Naive B cell (primary cell): ENCODE results near the gene HSPA8. TPM values are rescaled to one million over a fixed set of nuclear protein-coding genes. Genes with fewer than 3 reads are reported as not detected.

ENCODE experiments used
- ATAC-seq, 2 donors: fragments of 150-1000 bp; cut with Tn5 transposase; 2 replicates each; pipeline ENCODE4 v1.10.0; 2021; ENCODE audit warnings: low read depth in 2 of 2, mild to moderate bottlenecking in 2 of 2, moderate library complexity in 2 of 2
- DNase-seq: peaks from one replicate; pipeline ENCODE4 v3.0.0; 2022
- H3K27ac Mint-ChIP-seq, 6 donors: one replicate each; pipeline ENCODE4 v1.8.0; 2020 to 2022; ENCODE audit warnings: mild to moderate bottlenecking in 6 of 6, mixed read lengths in 6 of 6, moderate library complexity in 5 of 6, inconsistent platforms in 2 of 6
- H3K27me3 Mint-ChIP-seq, 3 donors: one replicate each; pipeline ENCODE4 v1.8.0; 2021 to 2022; ENCODE audit warnings: mixed read lengths in 3 of 3, mild to moderate bottlenecking in 1 of 3
- H3K36me3 Mint-ChIP-seq, 2 donors: one replicate each; pipeline ENCODE4 v1.8.0; 2020 to 2022; ENCODE audit warnings: mixed read lengths in 2 of 2, inconsistent platforms in 1 of 2, mild to moderate bottlenecking in 1 of 2
- H3K4me1 Mint-ChIP-seq, 3 donors: one replicate each; pipeline ENCODE4 v1.8.0; 2020 to 2022; ENCODE audit warnings: mixed read lengths in 3 of 3, inconsistent platforms in 1 of 3, mild to moderate bottlenecking in 1 of 3, moderate library complexity in 1 of 3
- H3K4me3 Mint-ChIP-seq, 8 donors: one replicate each; pipeline ENCODE4 v1.8.0; 2020 to 2022; ENCODE audit warnings: mild to moderate bottlenecking in 8 of 8, mixed read lengths in 8 of 8, moderate library complexity in 8 of 8, inconsistent platforms in 2 of 8
- H3K9me3 Mint-ChIP-seq, 7 donors: one replicate each; pipeline ENCODE4 v1.8.0; 2020 to 2022; ENCODE audit warnings: mixed read lengths in 7 of 7, mild to moderate bottlenecking in 5 of 7, inconsistent platforms in 2 of 7, moderate library complexity in 1 of 7
- polyA plus RNA-seq, 6 donors: library from polyadenylated mRNA; unstranded; fragments of 300-500 nt; fragmentation: Illumina TruSeq; gene quantifications; one replicate each; pipeline ENCODE4 v1.2.3, GENCODE V29; 2021; ENCODE audit warnings: low read depth in 6 of 6

Gene HSPA8
- polyA plus RNA-seq, 6 donors from 2014 or later, result 390 to 727 (median 594) TPM

DNA sequence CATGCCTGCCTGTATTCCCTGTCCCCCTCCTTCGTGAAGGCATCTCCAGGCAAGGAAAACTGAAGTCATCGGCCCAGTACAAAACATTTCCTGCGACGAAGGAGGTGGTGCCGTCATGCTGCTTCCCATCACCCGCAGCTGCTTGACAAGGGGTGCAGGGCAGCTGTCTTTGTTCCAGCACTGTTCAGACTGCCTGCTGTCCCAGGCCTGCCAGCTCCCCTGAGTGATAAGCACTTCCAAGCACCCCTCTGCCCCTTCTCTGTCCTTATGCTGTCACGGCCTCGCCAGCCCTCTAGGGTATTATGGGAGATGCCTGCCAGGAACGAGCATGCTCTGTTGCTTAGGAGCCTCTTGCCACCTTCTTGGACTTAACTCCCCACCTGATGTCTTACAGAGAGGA, 43.2 kb downstream of the HSPA8 start:
- Mint-ChIP-seq H3K4me1 (peaks cover 9 to 11% (median 9%) of the 10 kb centered on the region in 3 donors), H3K9me3 (no peaks in the 10 kb centered on the region), H3K27ac (peak overlapping the region in 2 of 6 donors; percentile 33 to 78), H3K4me3 (no peak overlapping the region), H3K27me3 (peaks cover 8 to 13% (median 10%) of the 10 kb centered on the region in 3 donors), H3K36me3 (no peaks in the 10 kb centered on the region)
- DNase-seq, result no peak
- ATAC-seq, result no peak

DNA sequence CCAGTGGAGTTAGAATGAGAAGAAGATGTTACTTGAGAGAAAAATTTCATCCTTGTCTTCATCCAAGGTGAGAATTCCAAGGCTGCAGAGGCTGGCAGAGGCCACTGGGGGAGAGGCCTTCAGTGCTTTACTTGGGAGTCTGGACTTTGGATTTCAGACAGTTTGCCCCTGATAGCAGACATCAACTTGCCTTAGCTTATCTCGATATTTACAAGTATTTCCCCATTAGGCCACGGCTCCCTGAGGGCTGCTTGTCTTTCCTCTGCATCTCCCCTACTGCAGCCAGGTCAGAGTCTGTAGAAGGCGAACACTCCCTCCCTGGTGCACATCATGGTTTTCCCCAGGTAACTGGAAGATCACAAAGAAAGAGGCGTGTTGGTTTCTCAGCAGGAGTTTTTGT, 50.4 kb downstream of the HSPA8 start:
- H3K36me3 Mint-ChIP-seq, result no peaks in the 10 kb centered on the region
- no peak for DNase-seq
- H3K27me3 Mint-ChIP-seq, result peaks cover 9 to 28% (median 16%) of the 10 kb centered on the region in 3 donors
- no peaks in the 10 kb centered on the region for H3K9me3 Mint-ChIP-seq
- no peak for ATAC-seq
- H3K27ac Mint-ChIP-seq, result no peak overlapping the region
- no peak overlapping the region for H3K4me3 Mint-ChIP-seq
- no peaks in the 10 kb centered on the region for H3K4me1 Mint-ChIP-seq

Other genes starting within 250 kb of the HSPA8 start
- gene CRTAM, start 223.6 kb downstream of the HSPA8 start, polyA plus RNA-seq, result under 1 TPM in 3 of 6 donors, not detected in 3; 0.16 to 0.39 (median 0.26) TPM
- gene JHY, start 179.4 kb downstream of the HSPA8 start, polyA plus RNA-seq, result 1 to 10 TPM in 5 of 6 donors, not detected in 1; 1.4 to 2.7 (median 2.6) TPM
- gene BSX, start 80.3 kb downstream of the HSPA8 start, polyA plus RNA-seq, result not detected
- gene CLMP, start 133.1 kb upstream of the HSPA8 start, polyA plus RNA-seq, result under 1 TPM in 3 of 6 donors, not detected in 3; 0.20 to 0.38 (median 0.31) TPM